NCI-H526 treated with DMSO at 0.1 percent for 48 hours (cell line): Measurements from ENCODE around the gene VEPH1.
"Not testable (repeated sequence)": the region's sequence is repeated elsewhere in the genome, so short reads cannot be mapped to it uniquely, and the experiment has no call there.

Source experiments
- DNase-seq: peaks from one replicate; lab custom pipeline; 2025; lab: John Stamatoyannopoulos, UW

Gene VEPH1

GRCh38 chr3:157387708-157388435, 115.3 kb downstream of the VEPH1 start:
- no peak for DNase-seq

GRCh38 chr3:157384491-157384890, 118.7 kb downstream of the VEPH1 start:
- DNase-seq = no peak

GRCh38 chr3:157384031-157384430, 119.2 kb downstream of the VEPH1 start:
- DNase-seq = no peak

GRCh38 chr3:157381606-157382005, 121.6 kb downstream of the VEPH1 start:
- DNase-seq = no peak

- no peak for DNase-seq
These were observed 123.6 kb downstream of the VEPH1 start for GRCh38 chr3:157379525-157380140.

GRCh38 chr3:157376603-157377300, 126.5 kb downstream of the VEPH1 start:
- no peak for DNase-seq

- no peak for DNase-seq
These were observed 127.8 kb downstream of the VEPH1 start for GRCh38 chr3:157375342-157375986.

GRCh38 chr3:157374933-157375332, 128.3 kb downstream of the VEPH1 start:
- DNase-seq = no peak

GRCh38 chr3:157373783-157374182, 129.4 kb downstream of the VEPH1 start:
- DNase-seq = no peak

- no peak for DNase-seq
These were observed 132.3 kb downstream of the VEPH1 start for GRCh38 chr3:157370867-157371266.

- no peak for DNase-seq
These were observed 133.3 kb downstream of the VEPH1 start for GRCh38 chr3:157369727-157370421.

- no peak for DNase-seq
These were observed 135.0 kb downstream of the VEPH1 start for GRCh38 chr3:157368171-157368570.

- no peak for DNase-seq
These were observed 139.8 kb downstream of the VEPH1 start for GRCh38 chr3:157363393-157363792.

GRCh38 chr3:157362348-157362747, 140.9 kb downstream of the VEPH1 start:
- no peak for DNase-seq

- DNase-seq = no peak
These were observed 143.2 kb downstream of the VEPH1 start for GRCh38 chr3:157360044-157360443.

GRCh38 chr3:157356541-157356940, 146.7 kb downstream of the VEPH1 start:
- no peak for DNase-seq

- no peak for DNase-seq
These were observed 147.9 kb downstream of the VEPH1 start for GRCh38 chr3:157355276-157355675.

GRCh38 chr3:157354722-157355121, 148.5 kb downstream of the VEPH1 start:
- no peak for DNase-seq

- DNase-seq = no peak
These were observed 149.0 kb downstream of the VEPH1 start for GRCh38 chr3:157354254-157354653.

- DNase-seq = no peak
These were observed 149.6 kb downstream of the VEPH1 start for GRCh38 chr3:157353652-157354051.

GRCh38 chr3:157351981-157352380, 151.2 kb downstream of the VEPH1 start:
- no peak for DNase-seq

- DNase-seq = not testable (repeated sequence)
These were observed 152.6 kb downstream of the VEPH1 start for GRCh38 chr3:157350651-157351050.
